ENCODE measurements around the gene ABCG4.

Gene ABCG4

GRCh38 chr11:119169282-119169719 lies 20.4 kb downstream of the ABCG4 start:
- peak; percentile 71 for DNase-seq (ENCODE audit: low read depth)
- peak overlapping the region; percentile 91 for H3K4me3 ChIP-seq (ENCODE audit: low read depth, low read length)
- TF ChIP-seq CTCF (IDR thresholded peaks at IDR 0.05; ENCODE audit: insufficient read depth, low read depth, low read length, missing control alignments) = no peak

DNA sequence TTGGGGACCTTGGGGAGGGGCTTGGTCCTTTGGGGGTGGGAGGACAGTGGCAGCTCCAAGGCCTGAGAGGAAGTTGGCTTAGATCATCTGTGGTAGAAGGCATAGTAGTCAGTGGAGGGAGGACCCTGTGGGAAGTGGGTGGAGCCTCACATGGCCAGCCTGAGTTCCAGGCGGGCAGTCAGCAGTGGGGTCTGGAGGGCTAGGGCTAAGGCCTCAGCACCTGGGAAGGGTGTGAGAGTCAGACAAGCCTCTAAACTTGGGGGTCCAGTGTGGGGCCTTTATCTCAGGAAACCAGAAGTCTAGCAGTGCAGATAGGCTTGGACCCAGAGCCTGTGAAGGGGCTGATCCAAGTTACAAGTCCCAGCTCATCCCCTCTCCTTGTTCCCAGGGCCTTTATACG lies 23.7 kb downstream of the ABCG4 start:
- no peak for TF ChIP-seq CTCF (IDR thresholded peaks at IDR 0.05; ENCODE audit: insufficient read depth, low read depth, low read length, missing control alignments)
- H3K4me3 ChIP-seq (ENCODE audit: low read depth, low read length) = no peak overlapping the region
- DNase-seq (ENCODE audit: low read depth) = no peak

GRCh38 chr11:119173453-119173852 lies 24.6 kb downstream of the ABCG4 start:
- TF ChIP-seq CTCF (IDR thresholded peaks at IDR 0.05; ENCODE audit: insufficient read depth, low read depth, low read length, missing control alignments) = no peak
- no peak overlapping the region for H3K4me3 ChIP-seq (ENCODE audit: low read depth, low read length)
- no peak for DNase-seq (ENCODE audit: low read depth)

GRCh38 chr11:119175493-119176077 lies 26.7 kb downstream of the ABCG4 start:
- no peak overlapping the region for H3K4me3 ChIP-seq (ENCODE audit: low read depth, low read length)
- DNase-seq (ENCODE audit: low read depth) = no peak
- no peak for TF ChIP-seq CTCF (IDR thresholded peaks at IDR 0.05; ENCODE audit: insufficient read depth, low read depth, low read length, missing control alignments)

- no peak for DNase-seq (ENCODE audit: low read depth)
- no peak overlapping the region for H3K4me3 ChIP-seq (ENCODE audit: low read depth, low read length)
- TF ChIP-seq CTCF (IDR thresholded peaks at IDR 0.05; ENCODE audit: insufficient read depth, low read depth, low read length, missing control alignments) = no peak
Observed at GRCh38 chr11:119178166-119178680, 29.4 kb downstream of the ABCG4 start.

- no peak overlapping the region for H3K4me3 ChIP-seq (ENCODE audit: low read depth, low read length)
- TF ChIP-seq CTCF (IDR thresholded peaks at IDR 0.05; ENCODE audit: insufficient read depth, low read depth, low read length, missing control alignments) = no peak
- DNase-seq (ENCODE audit: low read depth) = no peak
Observed at GRCh38 chr11:119179342-119179741, 30.5 kb downstream of the ABCG4 start.

- no peak for DNase-seq (ENCODE audit: low read depth)
- TF ChIP-seq CTCF (IDR thresholded peaks at IDR 0.05; ENCODE audit: insufficient read depth, low read depth, low read length, missing control alignments) = no peak
- no peak overlapping the region for H3K4me3 ChIP-seq (ENCODE audit: low read depth, low read length)
Observed at GRCh38 chr11:119179983-119180382, 31.1 kb downstream of the ABCG4 start.

Data from GM12865 (cell line).